ENCODE data around the gene HSD3B7.

GRCh38 chr16:30974348-30974747 is 10.7 kb upstream of the HSD3B7 start:
- TF ChIP-seq, protein P1, sequence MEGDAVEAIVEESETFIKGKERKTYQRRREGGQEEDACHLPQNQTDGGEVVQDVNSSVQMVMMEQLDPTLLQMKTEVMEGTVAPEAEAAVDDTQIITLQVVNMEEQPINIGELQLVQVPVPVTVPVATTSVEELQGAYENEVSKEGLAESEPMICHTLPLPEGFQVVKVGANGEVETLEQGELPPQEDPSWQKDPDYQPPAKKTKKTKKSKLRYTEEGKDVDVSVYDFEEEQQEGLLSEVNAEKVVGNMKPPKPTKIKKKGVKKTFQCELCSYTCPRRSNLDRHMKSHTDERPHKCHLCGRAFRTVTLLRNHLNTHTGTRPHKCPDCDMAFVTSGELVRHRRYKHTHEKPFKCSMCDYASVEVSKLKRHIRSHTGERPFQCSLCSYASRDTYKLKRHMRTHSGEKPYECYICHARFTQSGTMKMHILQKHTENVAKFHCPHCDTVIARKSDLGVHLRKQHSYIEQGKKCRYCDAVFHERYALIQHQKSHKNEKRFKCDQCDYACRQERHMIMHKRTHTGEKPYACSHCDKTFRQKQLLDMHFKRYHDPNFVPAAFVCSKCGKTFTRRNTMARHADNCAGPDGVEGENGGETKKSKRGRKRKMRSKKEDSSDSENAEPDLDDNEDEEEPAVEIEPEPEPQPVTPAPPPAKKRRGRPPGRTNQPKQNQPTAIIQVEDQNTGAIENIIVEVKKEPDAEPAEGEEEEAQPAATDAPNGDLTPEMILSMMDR (IDR thresholded peaks at IDR 0.05): no peak
- TF ChIP-seq POLR2AphosphoS5 (IDR thresholded peaks at IDR 0.05) (no peak), POLR2A (IDR thresholded peaks at IDR 0.05) (no peak)

Measured in gastroesophageal sphincter (tissue), 3 donors.